Measurements from ENCODE around the gene BCL2.

BCL2 gene

GRCh38 chr18:63173983-63174382 lies 145.6 kb downstream of the BCL2 start:
- ChIA-PET CTCF (interaction anchor here (0.7 kb wide), 1 partner anchor 32 kb away, joined by 3 read pairs; no protein-coding TSS in a partner anchor), POLR2A (no interaction called here)
- no peak overlapping the region for H3K4me3 ChIP-seq (ENCODE audit: low read depth, low read length)
- TF ChIP-seq CTCF (IDR thresholded peaks at IDR 0.05; ENCODE audit: insufficient read depth, low read length, missing control alignments): no peak
- DNase-seq (ENCODE audit: low read depth, low spot score): no peak

- no peak for DNase-seq (ENCODE audit: low read depth, low spot score)
- TF ChIP-seq CTCF (IDR thresholded peaks at IDR 0.05; ENCODE audit: insufficient read depth, low read length, missing control alignments): no peak
- H3K4me3 ChIP-seq (ENCODE audit: low read depth, low read length): no peak overlapping the region
- CTCF ChIA-PET: no interaction called here
- POLR2A ChIA-PET: no interaction called here
These were observed 149.7 kb downstream of the BCL2 start for GRCh38 chr18:63169853-63170252.

GRCh38 chr18:63168287-63168686 lies 151.3 kb downstream of the BCL2 start:
- TF ChIP-seq CTCF (IDR thresholded peaks at IDR 0.05; ENCODE audit: insufficient read depth, low read length, missing control alignments): no peak
- POLR2A ChIA-PET: no interaction called here

GRCh38 chr18:63166142-63166541 lies 153.4 kb downstream of the BCL2 start:
- no peak for TF ChIP-seq CTCF (IDR thresholded peaks at IDR 0.05; ENCODE audit: insufficient read depth, low read length, missing control alignments)
- ChIA-PET CTCF (interaction anchor here (0.8 to 1.2 kb wide), 2 partner anchors 9 to 24 kb away, joined by 3 read pairs; no protein-coding TSS in a partner anchor), POLR2A (no interaction called here)
- DNase-seq (ENCODE audit: low read depth, low spot score): no peak
- H3K4me3 ChIP-seq (ENCODE audit: low read depth, low read length): no peak overlapping the region

More at GRCh38 chr18:63168287-63168686, 151.3 kb downstream of the BCL2 start:
- DNase-seq (ENCODE audit: low read depth, low spot score): no peak
- CTCF ChIA-PET: no interaction called here
- H3K4me3 ChIP-seq (ENCODE audit: low read depth, low read length): no peak overlapping the region

- CTCF ChIA-PET: interaction anchor here (1.0 kb wide), 1 partner anchor 16 kb away, joined by 3 read pairs; no protein-coding TSS in a partner anchor
These were observed 155.2 kb downstream of the BCL2 start for GRCh38 chr18:63164396-63164795.

More at GRCh38 chr18:63164396-63164795, 155.2 kb downstream of the BCL2 start:
- POLR2A ChIA-PET: no interaction called here
- no peak for DNase-seq (ENCODE audit: low read depth, low spot score)
- H3K4me3 ChIP-seq (ENCODE audit: low read depth, low read length): no peak overlapping the region
- TF ChIP-seq CTCF (IDR thresholded peaks at IDR 0.05; ENCODE audit: insufficient read depth, low read length, missing control alignments): no peak

All from AG04449 (cell line).